Esophagus muscularis mucosa (tissue), 4 donors: ENCODE results near the gene RIC8B.

Source experiments
- EP300 ChIP-seq: sonication (generic); formaldehyde crosslinking; IDR thresholded peaks from one replicate; pipeline ENCODE4 v1.6.1; 2017; ENCODE audit warnings: antibody characterized with exemption
- POLR2A ChIP-seq: fragments of 450-650 bp; IDR thresholded peaks from one replicate; pipeline ENCODE4 v1.6.1; 2017; ENCODE audit warnings: antibody characterized with exemption, moderate library complexity, mild to moderate bottlenecking, low read depth
- TF ChIP-seq, protein P1 (sequence below), 3 experiments: fragments of 200-600 bp in 2 of 3; fragments of 450-650 bp in 1 of 3; sonication (generic) in 2 of 3; IDR thresholded peaks; one replicate each; pipeline ENCODE4 v1.5.1; 2017 to 2019; ENCODE audit warnings: antibody characterized with exemption in 3 of 3, mild to moderate bottlenecking in 2 of 3, moderate library complexity in 1 of 3

DNA sequence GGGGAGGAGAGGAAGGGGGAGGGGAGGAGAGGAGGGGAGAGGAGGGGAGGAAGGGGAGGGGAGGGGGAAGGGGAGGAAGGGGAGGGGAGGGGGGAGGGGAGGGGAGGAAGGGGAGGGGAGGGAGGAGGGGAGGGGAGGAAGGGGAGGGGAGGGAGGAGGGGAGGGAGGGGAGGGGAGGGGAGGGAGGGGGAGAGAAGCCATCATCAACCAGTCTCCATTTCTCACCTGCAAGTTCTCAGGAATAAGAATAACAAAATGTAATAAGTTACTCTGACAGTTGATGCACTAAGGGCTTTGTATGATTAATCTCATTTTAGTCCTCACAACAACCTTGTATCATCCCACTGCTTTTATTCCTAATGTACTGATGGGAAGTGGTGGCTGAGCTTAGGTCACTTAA, 122.1 kb downstream of the RIC8B start:
- TF ChIP-seq, protein P1, sequence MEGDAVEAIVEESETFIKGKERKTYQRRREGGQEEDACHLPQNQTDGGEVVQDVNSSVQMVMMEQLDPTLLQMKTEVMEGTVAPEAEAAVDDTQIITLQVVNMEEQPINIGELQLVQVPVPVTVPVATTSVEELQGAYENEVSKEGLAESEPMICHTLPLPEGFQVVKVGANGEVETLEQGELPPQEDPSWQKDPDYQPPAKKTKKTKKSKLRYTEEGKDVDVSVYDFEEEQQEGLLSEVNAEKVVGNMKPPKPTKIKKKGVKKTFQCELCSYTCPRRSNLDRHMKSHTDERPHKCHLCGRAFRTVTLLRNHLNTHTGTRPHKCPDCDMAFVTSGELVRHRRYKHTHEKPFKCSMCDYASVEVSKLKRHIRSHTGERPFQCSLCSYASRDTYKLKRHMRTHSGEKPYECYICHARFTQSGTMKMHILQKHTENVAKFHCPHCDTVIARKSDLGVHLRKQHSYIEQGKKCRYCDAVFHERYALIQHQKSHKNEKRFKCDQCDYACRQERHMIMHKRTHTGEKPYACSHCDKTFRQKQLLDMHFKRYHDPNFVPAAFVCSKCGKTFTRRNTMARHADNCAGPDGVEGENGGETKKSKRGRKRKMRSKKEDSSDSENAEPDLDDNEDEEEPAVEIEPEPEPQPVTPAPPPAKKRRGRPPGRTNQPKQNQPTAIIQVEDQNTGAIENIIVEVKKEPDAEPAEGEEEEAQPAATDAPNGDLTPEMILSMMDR (IDR thresholded peaks at IDR 0.05): no peak
- TF ChIP-seq POLR2A: no peak
- TF ChIP-seq EP300: no peak
